ENCODE measurements around the gene KLF13. TPM values are rescaled to one million over a fixed set of nuclear protein-coding genes. Genes with fewer than 3 reads are reported as not detected.

The KLF13 gene
- total RNA-seq = 10 to 100 TPM; 28.5 to 64.2 (median 42.6) TPM

- Histone ChIP-seq H3K4me1 (replicated peaks in 1 of 2) (peaks cover 21 to 27% of the 10 kb centered on the region in 2 donors), H3K27ac (peak within 1 kb of the TSS; percentile 94 to 96), H3K4me3 (peak within 1 kb of the TSS; percentile 55 to 79 (median 65))
- in situ Hi-C loops (cut with MboI; ENCODE audit: low pct_unique_long_range_greater_than_20kb in 2 of 9, low sequenced_read_pairs in 9 of 9, unreplicated experiment in 9 of 9) = no loop called here
- no CpG with 5 or more reads among the region's 99 CpGs for WGBS, 10 experiments
- peak; percentile 53 to 83 (median 80) for ATAC-seq (replicated peaks in 6 of 8)
These were observed at the start of gene KLF13 for GRCh38 chr15:31326156-31326874. TSS of gene KLF13 (plus strand) at chr15:31326835. CDS start at chr15:31327213, 378 bp downstream.

- Histone ChIP-seq H3K27ac (no peak overlapping the region), H3K4me3 (no peak overlapping the region), H3K4me1 (replicated peaks in 1 of 2) (peaks cover 25 to 31% of the 10 kb centered on the region in 2 donors)
- in situ Hi-C loops (cut with MboI; ENCODE audit: low pct_unique_long_range_greater_than_20kb in 2 of 9, low sequenced_read_pairs in 9 of 9, unreplicated experiment in 9 of 9) = no loop called here
- ATAC-seq (replicated peaks in 6 of 8) = no peak
- 80 to 100% (median 97%) methylated on average over 1 to 3 of the region's 4 CpGs; no CpG with 5 or more reads in 6 of the 10 experiments for WGBS, 10 experiments
These were observed 49.1 kb upstream of the KLF13 start for GRCh38 chr15:31277335-31278060.

- peaks cover 25 to 31% of the 10 kb centered on the region in 2 donors for H3K4me1 ChIP-seq (replicated peaks in 1 of 2)
- H3K27ac ChIP-seq = no peak overlapping the region
- no peak overlapping the region for H3K4me3 ChIP-seq
- 10 to 81% (median 51%) methylated on average over 1 to 5 of the region's 6 CpGs; no CpG with 5 or more reads in 4 of the 10 experiments for WGBS, 10 experiments
- in situ Hi-C loops (cut with MboI; ENCODE audit: low pct_unique_long_range_greater_than_20kb in 2 of 9, low sequenced_read_pairs in 9 of 9, unreplicated experiment in 9 of 9) = no loop called here
- ATAC-seq (replicated peaks in 6 of 8) = peak in 3 of 8 experiments; percentile 21 to 51 (median 41)
These were observed 48.6 kb upstream of the KLF13 start for GRCh38 chr15:31278061-31278445.

- in situ Hi-C loops (cut with MboI; ENCODE audit: low pct_unique_long_range_greater_than_20kb in 2 of 9, low sequenced_read_pairs in 9 of 9, unreplicated experiment in 9 of 9) = no loop called here
- H3K4me3 ChIP-seq = no peak overlapping the region
- ATAC-seq (replicated peaks in 6 of 8) = no peak
- peaks cover 25 to 31% of the 10 kb centered on the region in 2 donors for H3K4me1 ChIP-seq (replicated peaks in 1 of 2)
- WGBS, 10 experiments = 60 to 100% (median 90%) methylated on average over 1 to 7 of the region's 18 CpGs; no CpG with 5 or more reads in 4 of the 10 experiments
- H3K27ac ChIP-seq = no peak overlapping the region
These were observed 48.0 kb upstream of the KLF13 start for GRCh38 chr15:31278544-31279220.

- peaks cover 25 to 31% of the 10 kb centered on the region in 2 donors for H3K4me1 ChIP-seq (replicated peaks in 1 of 2)
- WGBS, 10 experiments = 67 to 100% (median 77%) methylated on average over 1 to 7 of the region's 11 CpGs; no CpG with 5 or more reads in 3 of the 10 experiments
- in situ Hi-C loops (cut with MboI; ENCODE audit: low pct_unique_long_range_greater_than_20kb in 2 of 9, low sequenced_read_pairs in 9 of 9, unreplicated experiment in 9 of 9) = no loop called here
- H3K27ac ChIP-seq = peak overlapping the region in 1 of 2 donors; percentile 80
- no peak for ATAC-seq (replicated peaks in 6 of 8)
- no peak overlapping the region for H3K4me3 ChIP-seq
These were observed 47.2 kb upstream of the KLF13 start for GRCh38 chr15:31279221-31280045.

- H3K4me1 ChIP-seq (replicated peaks in 1 of 2) = peaks cover 25 to 31% of the 10 kb centered on the region in 2 donors
- ATAC-seq (replicated peaks in 6 of 8) = peak; percentile 84 to 90 (median 88)
- 0 to 39% (median 4%) methylated on average over 1 to 6 of the region's 16 CpGs; no CpG with 5 or more reads in 6 of the 10 experiments for WGBS, 10 experiments
- H3K4me3 ChIP-seq = no peak overlapping the region
- peak overlapping the region; percentile 64 to 80 for H3K27ac ChIP-seq
- in situ Hi-C loops (cut with MboI; ENCODE audit: low pct_unique_long_range_greater_than_20kb in 2 of 9, low sequenced_read_pairs in 9 of 9, unreplicated experiment in 9 of 9) = no loop called here
These were observed 46.4 kb upstream of the KLF13 start for GRCh38 chr15:31280046-31280830.

- no peak for ATAC-seq (replicated peaks in 6 of 8)
- in situ Hi-C loops (cut with MboI; ENCODE audit: low pct_unique_long_range_greater_than_20kb in 2 of 9, low sequenced_read_pairs in 9 of 9, unreplicated experiment in 9 of 9) = no loop called here
- no peak overlapping the region for H3K4me3 ChIP-seq
- peaks cover 25 to 29% of the 10 kb centered on the region in 2 donors for H3K4me1 ChIP-seq (replicated peaks in 1 of 2)
- WGBS, 10 experiments = 22 to 100% (median 85%) methylated on average over 1 to 6 of the region's 6 CpGs; no CpG with 5 or more reads in 2 of the 10 experiments
- peak overlapping the region; percentile 56 to 80 for H3K27ac ChIP-seq
These were observed 45.8 kb upstream of the KLF13 start for GRCh38 chr15:31280831-31281216.

GRCh38 chr15:31283043-31283442 is 43.6 kb upstream of the KLF13 start:
- Histone ChIP-seq H3K4me3 (no peak overlapping the region), H3K4me1 (replicated peaks in 1 of 2) (peaks cover 16 to 19% of the 10 kb centered on the region in 2 donors), H3K27ac (no peak overlapping the region)
- in situ Hi-C loops (cut with MboI; ENCODE audit: low pct_unique_long_range_greater_than_20kb in 2 of 9, low sequenced_read_pairs in 9 of 9, unreplicated experiment in 9 of 9) = no loop called here
- no peak for ATAC-seq (replicated peaks in 6 of 8)
- whole genome bisulfite sequencing, 10 experiments = 92 to 100% (median 96%) methylated on average over 1 to 4 of the region's 4 CpGs; no CpG with 5 or more reads in 2 of the 10 experiments

- Histone ChIP-seq H3K4me1 (replicated peaks in 1 of 2) (peaks cover 2 to 6% of the 10 kb centered on the region in 2 donors), H3K4me3 (no peak overlapping the region), H3K27ac (no peak overlapping the region)
- in situ Hi-C loops (cut with MboI; ENCODE audit: low pct_unique_long_range_greater_than_20kb in 2 of 9, low sequenced_read_pairs in 9 of 9, unreplicated experiment in 9 of 9) = no loop called here
- no peak for ATAC-seq (replicated peaks in 6 of 8)
- 17 to 90% (median 51%) methylated on average over 1 of the region's 1 CpG; no CpG with 5 or more reads in 4 of the 10 experiments for WGBS, 10 experiments
These were observed 40.8 kb upstream of the KLF13 start for GRCh38 chr15:31285772-31286261.

GRCh38 chr15:31291048-31291578 is 35.5 kb upstream of the KLF13 start:
- Histone ChIP-seq H3K4me3 (no peak overlapping the region), H3K27ac (no peak overlapping the region), H3K4me1 (replicated peaks in 1 of 2) (peaks cover 6 to 9% of the 10 kb centered on the region in 2 donors)
- WGBS, 10 experiments = 22 to 84% (median 68%) methylated on average over 1 to 3 of the region's 3 CpGs
- ATAC-seq (replicated peaks in 6 of 8) = no peak
- in situ Hi-C loops (cut with MboI; ENCODE audit: low pct_unique_long_range_greater_than_20kb in 2 of 9, low sequenced_read_pairs in 9 of 9, unreplicated experiment in 9 of 9) = no loop called here

GRCh38 chr15:31292391-31293015 is 34.1 kb upstream of the KLF13 start:
- 29 to 100% (median 80%) methylated on average over 1 to 3 of the region's 3 CpGs; no CpG with 5 or more reads in 2 of the 10 experiments for WGBS, 10 experiments
- in situ Hi-C loops (cut with MboI; ENCODE audit: low pct_unique_long_range_greater_than_20kb in 2 of 9, low sequenced_read_pairs in 9 of 9, unreplicated experiment in 9 of 9) = no loop called here
- H3K4me3 ChIP-seq = no peak overlapping the region

More at GRCh38 chr15:31292391-31293015, 34.1 kb upstream of the KLF13 start:
- Histone ChIP-seq H3K4me1 (replicated peaks in 1 of 2) (peaks cover 6 to 15% of the 10 kb centered on the region in 2 donors), H3K27ac (no peak overlapping the region)
- peak in 6 of 8 experiments; percentile 9 to 79 (median 45) for ATAC-seq (replicated peaks in 6 of 8)
